Ecto neural progenitor cell (in vitro differentiated cells): Measurements from ENCODE around the gene PLD3.
"Not testable (repeated sequence)": the region's sequence is repeated elsewhere in the genome, so short reads cannot be mapped to it uniquely, and the experiment has no call there.

Source experiments
- DNase-seq: peaks from one replicate; pipeline ENCODE4 v3.0.0-alpha.2; 2018; ENCODE audit warnings: low spot score

The PLD3 gene

GRCh38 chr19:40365010-40365409 lies 16.5 kb downstream of the PLD3 start:
- no peak for DNase-seq

- DNase-seq: peak; percentile 96
Measured at GRCh38 chr19:40365613-40366401, 17.3 kb downstream of the PLD3 start.

- DNase-seq: peak; percentile 72
Measured at GRCh38 chr19:40366697-40367561, 18.4 kb downstream of the PLD3 start.

GRCh38 chr19:40367577-40368434 lies 19.3 kb downstream of the PLD3 start:
- no peak for DNase-seq

- no peak for DNase-seq
Measured at GRCh38 chr19:40369797-40370196, 21.3 kb downstream of the PLD3 start.

- DNase-seq: not testable (repeated sequence)
Measured at GRCh38 chr19:40370253-40370652, 21.8 kb downstream of the PLD3 start.

GRCh38 chr19:40370997-40371801 lies 22.7 kb downstream of the PLD3 start:
- no peak for DNase-seq

- DNase-seq: no peak
Measured at GRCh38 chr19:40371802-40372122, 23.3 kb downstream of the PLD3 start.

GRCh38 chr19:40374084-40374483 lies 25.6 kb downstream of the PLD3 start:
- no peak for DNase-seq

- DNase-seq: no peak
Measured at GRCh38 chr19:40376286-40376862, 27.9 kb downstream of the PLD3 start.

- no peak for DNase-seq
Measured at GRCh38 chr19:40377876-40378385, 29.4 kb downstream of the PLD3 start.

- no peak for DNase-seq
Measured at GRCh38 chr19:40378509-40378908, 30.0 kb downstream of the PLD3 start.

- DNase-seq: no peak
Measured at GRCh38 chr19:40379446-40380198, 31.1 kb downstream of the PLD3 start.

GRCh38 chr19:40380199-40381037 lies 31.9 kb downstream of the PLD3 start:
- no peak for DNase-seq

GRCh38 chr19:40381321-40381720 lies 32.8 kb downstream of the PLD3 start:
- no peak for DNase-seq

GRCh38 chr19:40383668-40384248 lies 35.3 kb downstream of the PLD3 start:
- no peak for DNase-seq

- no peak for DNase-seq
Measured at GRCh38 chr19:40387155-40387554, 38.7 kb downstream of the PLD3 start.

GRCh38 chr19:40388481-40388880 lies 40.0 kb downstream of the PLD3 start:
- no peak for DNase-seq
